ENCODE measurements around the gene TADA2A.

DNA sequence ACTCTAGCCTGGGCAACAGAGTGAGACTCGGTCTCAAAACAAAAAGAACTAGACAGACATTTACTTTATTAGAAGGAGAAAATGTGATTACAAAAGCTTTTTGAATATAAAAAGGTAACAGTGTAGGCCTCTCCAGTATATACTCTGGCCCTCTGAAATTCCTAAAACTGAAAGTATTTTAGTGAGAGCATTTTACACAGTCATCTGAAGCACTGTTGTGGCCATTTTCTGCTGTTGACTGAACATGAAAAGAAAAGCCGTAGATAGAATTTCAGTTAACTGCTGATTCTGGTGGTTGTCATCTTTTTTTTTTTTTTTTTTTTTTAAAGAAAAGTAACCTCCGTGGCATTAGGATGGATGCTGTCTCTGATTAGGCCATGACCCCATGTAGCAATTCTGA is 98.6 kb downstream of the TADA2A start:
- TF ChIP-seq, protein P1, sequence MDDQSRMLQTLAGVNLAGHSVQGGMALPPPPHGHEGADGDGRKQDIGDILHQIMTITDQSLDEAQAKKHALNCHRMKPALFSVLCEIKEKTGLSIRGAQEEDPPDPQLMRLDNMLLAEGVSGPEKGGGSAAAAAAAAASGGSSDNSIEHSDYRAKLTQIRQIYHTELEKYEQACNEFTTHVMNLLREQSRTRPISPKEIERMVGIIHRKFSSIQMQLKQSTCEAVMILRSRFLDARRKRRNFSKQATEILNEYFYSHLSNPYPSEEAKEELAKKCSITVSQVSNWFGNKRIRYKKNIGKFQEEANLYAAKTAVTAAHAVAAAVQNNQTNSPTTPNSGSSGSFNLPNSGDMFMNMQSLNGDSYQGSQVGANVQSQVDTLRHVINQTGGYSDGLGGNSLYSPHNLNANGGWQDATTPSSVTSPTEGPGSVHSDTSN (CRISPR knock-in tag; IDR thresholded peaks at IDR 0.05), result no peak
- TF ChIP-seq CTCF (tag by site-specific recombination; IDR thresholded peaks at IDR 0.05) (no peak), ZBTB48 (tag by site-specific recombination; IDR thresholded peaks at IDR 0.05) (no peak), ZNF433 (tag by site-specific recombination; IDR thresholded peaks at IDR 0.05; ENCODE audit: low read depth) (no peak), ZBTB49 (tag by site-specific recombination; IDR thresholded peaks at IDR 0.05; ENCODE audit: low read depth) (no peak), ATF2 (tag by site-specific recombination; IDR thresholded peaks at IDR 0.05; ENCODE audit: low read depth) (no peak), ZFP41 (tag by site-specific recombination; IDR thresholded peaks at IDR 0.05; ENCODE audit: borderline replicate concordance) (no peak), KLF10 (tag by site-specific recombination; IDR thresholded peaks at IDR 0.05) (no peak), GFI1B (tag by site-specific recombination; IDR thresholded peaks at IDR 0.05) (no peak), ZNF121 (tag by site-specific recombination; IDR thresholded peaks at IDR 0.05) (no peak), ZNF501 (tag by site-specific recombination; IDR thresholded peaks at IDR 0.05) (no peak)

Data from HEK293 (cell line).